Subcutaneous abdominal adipose tissue (tissue), 5 donors: Measurements from ENCODE around the gene VAPA.

ENCODE experiments used
- H3K27ac ChIP-seq: one replicate; pipeline ENCODE4 v1.7.0; 2013; ENCODE audit warnings: low read depth, mild to moderate bottlenecking, inconsistent platforms, low read length, moderate library complexity
- H3K27me3 ChIP-seq, 5 donors: one replicate each; pipeline ENCODE4 v1.7.0; 2013; ENCODE audit warnings: low read length in 5 of 5, inconsistent platforms in 1 of 5; ENCODE audit not compliant: control insufficient read depth in 5 of 5, insufficient read depth in 4 of 5
- H3K36me3 ChIP-seq, 5 donors: one replicate each; pipeline ENCODE4 v1.7.0; 2013; ENCODE audit warnings: low read length in 5 of 5; ENCODE audit not compliant: control insufficient read depth in 5 of 5, insufficient read depth in 5 of 5
- H3K4me1 ChIP-seq, 5 donors: one replicate each; pipeline ENCODE4 v1.7.0; 2013; ENCODE audit warnings: low read length in 5 of 5, mild to moderate bottlenecking in 3 of 5, moderate library complexity in 1 of 5; ENCODE audit not compliant: control insufficient read depth in 5 of 5, insufficient read depth in 5 of 5
- H3K4me3 ChIP-seq, 5 donors: one replicate each; pipeline ENCODE4 v1.7.0; 2013; ENCODE audit warnings: low read length in 5 of 5, low read depth in 1 of 5
- H3K9ac ChIP-seq, 5 donors: one replicate each; pipeline ENCODE4 v1.7.0; 2013; ENCODE audit warnings: low read length in 5 of 5, mild to moderate bottlenecking in 4 of 5, moderate library complexity in 3 of 5
- H3K9me3 ChIP-seq, 5 donors: one replicate each; pipeline ENCODE4 v1.7.0; 2013; ENCODE audit warnings: low read length in 5 of 5; ENCODE audit not compliant: control insufficient read depth in 5 of 5
- donor health status: healthy.
- donor health status: healthy.
- donor health status: healthy.
- donor health status: healthy.
- donor health status: healthy.

The VAPA gene, protein sequence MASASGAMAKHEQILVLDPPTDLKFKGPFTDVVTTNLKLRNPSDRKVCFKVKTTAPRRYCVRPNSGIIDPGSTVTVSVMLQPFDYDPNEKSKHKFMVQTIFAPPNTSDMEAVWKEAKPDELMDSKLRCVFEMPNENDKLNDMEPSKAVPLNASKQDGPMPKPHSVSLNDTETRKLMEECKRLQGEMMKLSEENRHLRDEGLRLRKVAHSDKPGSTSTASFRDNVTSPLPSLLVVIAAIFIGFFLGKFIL

DNA sequence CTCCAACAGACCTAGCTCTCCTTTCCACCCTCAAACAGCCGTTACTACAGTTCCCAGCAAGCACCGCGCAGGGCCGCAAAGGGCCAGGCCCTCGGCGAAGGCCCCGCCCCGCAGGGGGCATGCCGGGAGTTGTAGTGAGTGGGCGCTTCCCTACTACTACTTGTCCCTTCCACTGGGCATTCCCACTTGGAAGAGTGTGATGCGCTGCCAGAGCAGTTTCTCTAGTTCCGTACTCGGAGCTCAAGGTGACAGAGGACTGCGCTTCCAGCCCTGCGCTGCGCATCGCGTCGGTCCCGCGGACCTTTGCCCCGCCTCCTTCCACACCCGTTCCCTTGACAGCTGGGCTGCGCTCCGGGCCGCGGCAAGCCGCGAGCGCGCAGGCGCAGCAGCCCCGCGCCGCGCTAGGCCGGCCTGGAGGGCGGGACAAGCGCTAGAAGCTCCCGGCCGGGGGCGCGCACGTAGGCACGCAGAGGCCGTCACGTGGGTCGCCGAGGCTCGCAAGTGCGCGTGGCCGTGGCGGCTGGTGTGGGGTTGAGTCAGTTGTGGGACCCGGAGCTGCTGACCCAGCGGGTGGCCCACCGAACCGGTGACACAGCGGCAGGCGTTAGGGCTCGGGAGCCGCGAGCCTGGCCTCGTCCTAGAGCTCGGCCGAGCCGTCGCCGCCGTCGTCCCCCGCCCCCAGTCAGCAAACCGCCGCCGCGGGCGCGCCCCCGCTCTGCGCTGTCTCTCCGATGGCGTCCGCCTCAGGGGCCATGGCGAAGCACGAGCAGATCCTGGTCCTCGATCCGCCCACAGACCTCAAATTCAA, at the start of gene VAPA:
Gene VAPA, plus strand, starts transcription at position 491 of the 808 bp plus-strand sequence. Its CDS starts 241 bp downstream, at position 732.
- no peaks in the 10 kb centered on the region for H3K9me3 ChIP-seq
- peak within 1 kb of the TSS; percentile 99 for H3K27ac ChIP-seq
- peaks cover 4 to 42% (median 39%) of the 10 kb centered on the region in 5 donors for H3K4me1 ChIP-seq
- H3K4me3 ChIP-seq: peak within 1 kb of the TSS; percentile 72 to 99 (median 98)
- peak within 1 kb of the TSS; percentile 87 to 100 (median 97) for H3K9ac ChIP-seq
- no peaks in the 10 kb centered on the region for H3K36me3 ChIP-seq
- peaks cover 0 to 2% (median 0%) of the 10 kb centered on the region in 5 donors for H3K27me3 ChIP-seq

DNA sequence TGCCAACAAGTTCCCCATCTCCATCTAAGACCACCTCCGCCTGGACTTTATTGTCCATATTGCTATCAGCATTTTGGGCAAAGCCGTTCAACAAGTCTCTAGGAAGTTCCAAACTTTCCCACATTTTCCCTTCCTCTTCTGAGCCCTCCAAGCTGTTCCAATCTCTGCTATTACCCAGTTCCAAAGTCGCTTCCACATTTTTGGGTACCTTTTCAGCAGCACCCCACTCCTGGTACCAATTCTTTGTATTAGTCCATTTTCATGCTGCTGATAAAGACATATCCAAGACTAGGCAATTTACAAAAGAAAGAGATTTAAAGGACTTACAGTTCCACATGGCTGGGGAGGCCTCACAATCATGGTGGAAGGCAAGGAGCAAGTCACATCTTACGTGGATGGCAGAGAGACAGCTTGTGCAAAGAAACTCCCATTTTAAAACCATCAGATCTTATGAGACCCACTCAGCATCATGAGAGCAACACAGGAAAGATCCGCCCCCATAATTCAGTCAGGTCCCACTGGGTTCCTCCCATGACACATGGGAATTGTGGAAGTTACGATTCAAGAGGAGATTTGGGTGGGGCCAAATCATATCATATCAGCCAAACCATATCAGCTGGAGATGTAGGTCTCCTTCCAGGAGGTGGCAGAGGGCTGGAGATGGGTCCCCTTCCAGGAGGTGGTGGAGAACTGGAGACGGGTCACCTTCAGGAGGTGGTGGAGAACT, 47.9 kb upstream of the VAPA start:
- Histone ChIP-seq H3K9ac (no peak overlapping the region), H3K27ac (no peak overlapping the region), H3K4me1 (peaks cover 0 to 11% (median 0%) of the 10 kb centered on the region in 5 donors), H3K9me3 (peaks cover 0 to 9% (median 4%) of the 10 kb centered on the region in 5 donors), H3K27me3 (no peaks in the 10 kb centered on the region), H3K36me3 (peaks cover 0 to 5% (median 0%) of the 10 kb centered on the region in 5 donors), H3K4me3 (no peak overlapping the region)

DNA sequence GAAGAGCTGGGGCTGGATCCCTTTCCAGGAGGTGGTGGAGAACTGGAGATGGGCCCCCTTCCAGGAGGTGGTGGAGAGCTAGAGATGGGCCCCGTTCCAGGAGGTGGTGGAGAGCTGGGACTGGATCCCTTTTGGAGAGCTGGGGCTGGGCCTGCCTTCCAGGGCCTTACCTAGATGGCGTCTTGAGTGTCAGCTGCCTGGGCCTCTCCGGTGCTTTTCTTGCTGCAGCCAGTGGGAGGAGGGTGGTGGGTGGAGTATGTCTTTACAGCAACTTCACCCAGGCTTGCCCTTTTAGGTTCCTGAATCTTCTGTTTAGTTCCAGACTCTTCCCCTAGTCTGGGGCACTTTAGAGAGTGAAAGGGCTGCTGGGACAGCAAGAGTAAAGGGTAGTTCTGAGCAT, 47.2 kb upstream of the VAPA start:
- Histone ChIP-seq H3K27ac (no peak overlapping the region), H3K27me3 (no peaks in the 10 kb centered on the region), H3K4me1 (peaks cover 0 to 11% (median 0%) of the 10 kb centered on the region in 5 donors), H3K36me3 (peaks cover 0 to under 1% (median 0%) of the 10 kb centered on the region in 5 donors), H3K9ac (no peak overlapping the region), H3K9me3 (peaks cover 0 to 9% (median 4%) of the 10 kb centered on the region in 5 donors), H3K4me3 (no peak overlapping the region)

DNA sequence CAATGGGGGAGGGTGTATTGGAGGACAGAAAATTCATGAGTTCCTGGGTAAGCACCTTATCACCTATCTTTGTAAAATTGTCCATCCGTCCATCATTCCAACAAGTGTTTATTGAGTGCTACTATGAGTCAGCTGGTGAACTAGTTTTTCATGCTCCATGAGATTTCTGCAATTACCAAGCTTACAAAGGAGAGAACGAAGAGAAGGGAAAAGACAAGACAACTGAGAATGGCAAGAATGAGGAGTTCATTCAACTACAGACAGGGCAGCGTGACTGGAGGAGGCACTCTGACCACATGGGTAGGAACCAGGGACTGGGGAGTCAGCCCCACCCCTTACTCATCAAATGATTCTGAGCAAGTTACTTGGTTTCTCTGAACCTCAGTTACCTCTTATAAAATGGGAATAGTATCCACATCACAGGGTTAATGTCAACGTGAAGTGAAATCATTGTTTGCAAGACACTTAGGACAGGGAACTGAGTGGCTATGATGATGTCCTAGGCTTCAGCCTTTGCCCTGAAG, 46.7 kb upstream of the VAPA start:
- H3K9me3 ChIP-seq: peaks cover 0 to 9% (median 4%) of the 10 kb centered on the region in 5 donors
- H3K36me3 ChIP-seq: no peaks in the 10 kb centered on the region
- H3K4me3 ChIP-seq: no peak overlapping the region
- H3K27me3 ChIP-seq: no peaks in the 10 kb centered on the region
- no peak overlapping the region for H3K9ac ChIP-seq
- H3K27ac ChIP-seq: no peak overlapping the region
- peaks cover 0 to 11% (median 0%) of the 10 kb centered on the region in 5 donors for H3K4me1 ChIP-seq

DNA sequence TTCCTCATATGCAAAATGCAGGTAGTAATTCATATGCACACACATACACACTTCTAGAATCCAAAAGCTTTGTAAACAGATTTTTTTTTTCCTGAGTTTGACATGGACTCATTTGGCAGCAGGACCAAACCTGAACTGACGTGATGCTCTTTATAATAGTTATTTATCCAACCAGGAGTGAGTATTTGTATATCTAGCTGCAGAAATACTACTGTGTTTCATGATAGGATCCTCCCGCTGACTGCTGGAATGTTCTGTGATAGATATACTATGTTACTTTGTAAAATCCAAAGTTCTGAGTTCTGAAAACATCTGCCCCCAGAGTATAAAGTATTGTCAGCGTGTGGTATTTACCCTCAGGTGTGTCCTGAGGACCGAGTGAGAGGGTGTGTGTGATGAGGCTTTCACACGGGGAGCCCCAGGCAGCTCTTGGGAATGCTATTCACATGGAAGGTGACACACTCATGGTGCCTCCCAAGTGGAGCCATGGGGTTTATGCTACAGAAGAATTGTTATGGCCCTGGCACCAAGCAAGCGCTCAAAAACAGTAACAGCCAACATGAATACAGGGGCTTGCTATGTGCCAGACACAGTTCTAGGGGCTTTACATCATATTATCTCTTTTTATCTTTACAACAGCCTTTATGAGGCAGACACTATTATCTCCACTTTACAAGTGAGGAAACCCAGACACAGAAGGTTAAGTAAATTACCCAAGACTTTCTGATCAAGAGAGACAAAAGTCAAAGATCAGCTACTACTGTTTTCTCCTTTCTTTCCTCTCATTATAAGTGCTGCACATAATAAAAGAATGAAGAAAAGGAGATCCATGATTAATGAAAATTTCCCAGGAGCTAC, 44.7 kb upstream of the VAPA start:
- Histone ChIP-seq H3K9me3 (peaks cover 0 to 9% (median 4%) of the 10 kb centered on the region in 5 donors), H3K27ac (no peak overlapping the region), H3K36me3 (no peaks in the 10 kb centered on the region), H3K4me3 (no peak overlapping the region), H3K4me1 (peaks cover 0 to 11% (median 0%) of the 10 kb centered on the region in 5 donors), H3K9ac (no peak overlapping the region), H3K27me3 (no peaks in the 10 kb centered on the region)

DNA sequence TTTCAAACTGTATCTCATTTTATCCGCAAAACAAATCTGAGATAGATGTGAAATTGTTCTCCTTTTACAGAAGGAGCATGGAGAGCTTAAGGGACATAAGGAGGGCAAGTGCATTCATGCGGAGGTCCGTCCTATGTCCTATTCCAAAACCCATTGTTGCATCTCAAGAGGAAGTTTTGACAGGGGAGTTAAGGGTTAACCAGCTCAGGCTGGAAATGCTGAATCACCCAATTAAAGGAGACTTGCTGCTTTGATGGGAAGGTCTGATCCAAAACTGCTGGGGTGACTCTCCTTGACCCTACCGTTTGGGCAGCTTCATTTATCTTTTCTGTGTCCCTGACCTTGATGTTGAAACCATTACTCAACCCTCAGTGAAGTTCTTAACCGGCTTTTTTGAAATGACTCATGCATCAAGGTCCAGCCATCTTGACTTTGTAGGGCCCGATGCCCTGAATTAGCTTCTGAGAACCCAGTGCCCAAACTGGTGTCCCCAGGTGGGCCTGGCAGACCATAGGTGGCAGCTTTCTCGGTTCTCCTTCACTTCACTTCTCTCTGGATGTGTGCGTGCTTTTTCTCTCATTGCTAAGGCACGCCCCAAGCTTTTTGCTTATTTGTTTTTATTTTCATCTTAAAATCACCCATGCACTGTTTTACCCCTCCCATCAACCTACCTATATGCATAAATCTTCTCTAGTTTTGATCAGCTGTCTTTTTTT, 43.9 kb upstream of the VAPA start:
- no peaks in the 10 kb centered on the region for H3K27me3 ChIP-seq
- H3K4me1 ChIP-seq: peaks cover 0 to 11% (median 0%) of the 10 kb centered on the region in 5 donors
- no peak overlapping the region for H3K27ac ChIP-seq
- H3K9ac ChIP-seq: no peak overlapping the region
- peaks cover 0 to 9% (median 4%) of the 10 kb centered on the region in 5 donors for H3K9me3 ChIP-seq
- H3K4me3 ChIP-seq: no peak overlapping the region
- H3K36me3 ChIP-seq: no peaks in the 10 kb centered on the region

DNA sequence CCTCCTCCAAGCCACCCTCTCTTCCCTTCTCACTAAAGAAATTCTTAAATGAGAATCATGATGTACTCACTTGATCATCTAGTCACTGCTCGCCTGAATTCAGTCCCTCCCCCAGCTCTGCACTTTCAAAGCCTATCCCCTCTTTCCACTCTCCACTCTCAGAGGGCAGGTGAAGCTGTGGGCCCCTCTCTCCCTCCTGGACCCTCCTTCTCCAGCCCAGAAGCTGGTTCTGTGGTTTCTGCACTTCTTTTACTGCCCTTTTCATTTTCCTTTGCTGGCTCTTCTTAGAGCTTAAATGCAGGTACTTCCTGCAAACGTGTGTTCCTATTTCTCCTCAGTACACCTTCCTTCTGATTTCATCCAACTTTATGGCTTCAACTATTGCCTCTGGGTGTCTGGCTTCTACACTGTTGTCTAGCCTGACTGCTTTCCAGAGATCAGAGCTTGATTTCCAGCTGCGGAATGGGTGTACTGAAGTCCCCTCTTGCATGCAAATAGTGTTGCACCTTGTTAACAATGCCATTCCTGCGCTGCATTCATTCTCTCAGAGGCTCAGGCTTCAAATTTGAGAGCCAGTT, 43.3 kb upstream of the VAPA start:
- Histone ChIP-seq H3K9ac (no peak overlapping the region), H3K27ac (no peak overlapping the region), H3K27me3 (no peaks in the 10 kb centered on the region), H3K4me1 (peaks cover 0 to 11% (median 0%) of the 10 kb centered on the region in 5 donors), H3K9me3 (peaks cover 0 to 9% (median 4%) of the 10 kb centered on the region in 5 donors), H3K4me3 (no peak overlapping the region), H3K36me3 (no peaks in the 10 kb centered on the region)

DNA sequence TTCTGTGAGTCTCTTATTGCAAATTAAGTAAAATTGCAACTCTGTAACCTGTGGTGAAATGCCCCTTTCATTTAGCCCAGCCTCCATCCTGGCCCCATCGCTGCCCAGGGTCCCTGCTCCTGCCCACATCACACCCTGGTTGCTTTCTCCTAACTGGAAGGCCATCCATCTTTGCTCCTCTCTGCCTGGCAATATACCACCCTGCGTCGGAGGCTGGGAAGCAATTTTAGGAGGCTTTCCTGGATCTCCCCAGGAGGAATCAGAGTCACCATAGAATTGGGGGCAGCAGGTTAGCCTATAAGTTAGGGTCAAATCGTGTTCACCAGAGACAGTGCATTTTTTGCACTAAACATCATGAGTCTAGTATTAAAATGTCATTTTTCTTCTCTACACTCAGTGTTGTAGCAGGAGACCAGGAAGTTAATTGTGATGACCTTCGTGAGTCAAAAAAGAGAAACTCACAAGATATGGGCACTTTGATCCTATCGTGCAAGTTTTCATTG, 42.5 kb upstream of the VAPA start:
- Histone ChIP-seq H3K9me3 (peaks cover 0 to 5% (median under 1%) of the 10 kb centered on the region in 5 donors), H3K4me1 (peaks cover 0 to 11% (median 0%) of the 10 kb centered on the region in 5 donors), H3K9ac (no peak overlapping the region), H3K36me3 (no peaks in the 10 kb centered on the region), H3K27me3 (no peaks in the 10 kb centered on the region), H3K27ac (no peak overlapping the region), H3K4me3 (no peak overlapping the region)
